Spinal cord (tissue), 10 donors: ENCODE measurements around the gene CRYBA1. TPM values are rescaled to one million over a fixed set of nuclear protein-coding genes. Genes with fewer than 3 reads are reported as not detected.
A peak's percentile ranks its signal among the peaks of the same experiment; 100 is the strongest.

Experiments
- DNase-seq, 6 donors: peaks; one replicate each; pipeline versions ENCODE4 v3.0.0 to v3.0.0-alpha.2; 2013 to 2015; ENCODE audit warnings: low spot score in 6 of 6, low read depth in 4 of 6
- H3K27ac ChIP-seq: one replicate; pipeline ENCODE4 v1.5.1; 2013; ENCODE audit warnings: low read depth, low read length, control low read depth
- H3K27me3 ChIP-seq: one replicate; pipeline ENCODE4 v1.6.1; 2013; ENCODE audit warnings: low read length; ENCODE audit not compliant: control insufficient read depth, insufficient read depth
- H3K36me3 ChIP-seq: one replicate; pipeline ENCODE4 v1.6.1; 2013; ENCODE audit warnings: low read length; ENCODE audit not compliant: control insufficient read depth, insufficient read depth
- H3K4me1 ChIP-seq: one replicate; pipeline ENCODE4 v1.6.1; 2013; ENCODE audit warnings: low read length; ENCODE audit not compliant: control insufficient read depth, insufficient read depth
- H3K4me3 ChIP-seq: one replicate; pipeline ENCODE4 v1.5.1; 2013; ENCODE audit warnings: low read depth, low read length, control low read depth
- H3K9me3 ChIP-seq: one replicate; pipeline ENCODE4 v1.6.1; 2013; ENCODE audit warnings: low read length; ENCODE audit not compliant: control insufficient read depth, insufficient read depth
- WGBS: methylation state at CpG from one replicate; pipeline ENCODE4 v1.1.5; 2013; ENCODE audit warnings: missing lambda C conversion rate; ENCODE audit not compliant: insufficient coverage; 5-methylcytosine and 5-hydroxymethylcytosine counted together
- polyA plus RNA-seq, 2 donors: library from polyadenylated mRNA; unstranded; fragments of 120-200 nt; gene quantifications; one replicate each; pipeline ENCODE4 v1.2.1, GENCODE V29; 2013; ENCODE audit not compliant: insufficient read length in 2 of 2
- total RNA-seq, 2 donors: library from RNA; depleted of rRNA in 1 of 2; stranded (reverse); fragments of 120-200 nt in 1 of 2; fragments of >200 nt in 1 of 2; gene quantifications; one replicate each; pipeline versions ENCODE4 v1.2.3 to v1.2.4, GENCODE V29; 2013 to 2014
- donor health status: healthy.

The CRYBA1 gene
- total and polyA plus RNA-seq, 4 donors: 0.26 TPM; not detected in 3

- Histone ChIP-seq H3K4me3 (peak overlapping the region; percentile 91), H3K36me3 (peaks cover 10% of the 10 kb centered on the region), H3K27me3 (no peaks in the 10 kb centered on the region), H3K4me1 (peaks cover 6% of the 10 kb centered on the region), H3K9me3 (no peaks in the 10 kb centered on the region), H3K27ac (peak overlapping the region; percentile 94)
- 0% methylated on average over 27 of the region's 54 CpGs for whole genome bisulfite sequencing
- peak in 2 of 6 donors; percentile 69 to 79 for DNase-seq
These were observed 46.6 kb downstream of the CRYBA1 start for GRCh38 chr17:29292992-29293889.

GRCh38 chr17:29293890-29294579, 47.4 kb downstream of the CRYBA1 start, which contains the start of gene NUFIP2:
NUFIP2 (minus strand) TSS chr17:29294148; CDS start chr17:29294059, 89 bp downstream.
- Histone ChIP-seq H3K9me3 (no peaks in the 10 kb centered on the region), H3K4me3 (peak within 1 kb of the TSS; percentile 91), H3K27ac (peak within 1 kb of the TSS; percentile 94), H3K27me3 (no peaks in the 10 kb centered on the region), H3K4me1 (peaks cover 6% of the 10 kb centered on the region), H3K36me3 (peaks cover 7% of the 10 kb centered on the region)
- peak; percentile 96 to 100 (median 98) for DNase-seq
- under 1% methylated on average over 26 of the region's 31 CpGs for WGBS

GRCh38 chr17:29294580-29294900, 47.9 kb downstream of the CRYBA1 start:
- Histone ChIP-seq H3K4me1 (peaks cover 3% of the 10 kb centered on the region), H3K27ac (peak overlapping the region; percentile 94), H3K36me3 (peaks cover 7% of the 10 kb centered on the region), H3K4me3 (peak overlapping the region; percentile 91), H3K27me3 (no peaks in the 10 kb centered on the region), H3K9me3 (no peaks in the 10 kb centered on the region)
- WGBS: no CpG with 5 or more reads among the region's 2 CpGs
- no peak for DNase-seq

GRCh38 chr17:29295420-29295819, 48.8 kb downstream of the CRYBA1 start:
- Histone ChIP-seq H3K9me3 (no peaks in the 10 kb centered on the region), H3K27ac (no peak overlapping the region), H3K36me3 (peaks cover 1% of the 10 kb centered on the region), H3K27me3 (no peaks in the 10 kb centered on the region), H3K4me3 (no peak overlapping the region), H3K4me1 (no peaks in the 10 kb centered on the region)
- WGBS: no CpG with 5 or more reads among the region's 3 CpGs
- DNase-seq: no peak

- no peak for DNase-seq
- 83% methylated on average over 1 of the region's 2 CpGs for WGBS
- H3K27me3 ChIP-seq: no peaks in the 10 kb centered on the region
- no peaks in the 10 kb centered on the region for H3K4me1 ChIP-seq
- H3K4me3 ChIP-seq: no peak overlapping the region
- no peak overlapping the region for H3K27ac ChIP-seq
- no peaks in the 10 kb centered on the region for H3K9me3 ChIP-seq
- H3K36me3 ChIP-seq: no peaks in the 10 kb centered on the region
These were observed 52.4 kb downstream of the CRYBA1 start for GRCh38 chr17:29299031-29299430.

GRCh38 chr17:29303386-29303785, 56.7 kb downstream of the CRYBA1 start:
- WGBS: no CpG with 5 or more reads among the region's 3 CpGs
- DNase-seq: no peak

More at GRCh38 chr17:29303386-29303785, 56.7 kb downstream of the CRYBA1 start:
- no peaks in the 10 kb centered on the region for H3K9me3 ChIP-seq
- no peaks in the 10 kb centered on the region for H3K4me1 ChIP-seq
- H3K36me3 ChIP-seq: no peaks in the 10 kb centered on the region
- H3K27me3 ChIP-seq: no peaks in the 10 kb centered on the region
- no peak overlapping the region for H3K4me3 ChIP-seq
- H3K27ac ChIP-seq: no peak overlapping the region

Other genes starting within 250 kb of the CRYBA1 start
- 10 to 100 TPM; 17.1 to 23.5 TPM for gene SEZ6, start 240.8 kb upstream of the CRYBA1 start, total RNA-seq
- 10 to 100 TPM; 86.8 to 91.6 TPM for gene SEZ6, start 240.8 kb upstream of the CRYBA1 start, polyA plus RNA-seq
- gene PIPOX, start 203.7 kb upstream of the CRYBA1 start, total RNA-seq: 1 to 10 TPM; 4.0 to 4.4 TPM
- gene PIPOX, start 203.7 kb upstream of the CRYBA1 start, polyA plus RNA-seq: 10 to 100 TPM in 1 of 2 donors, 1 to 10 TPM in 1; 9.4 to 10.2 TPM
- gene MYO18A, start 66.5 kb upstream of the CRYBA1 start, total RNA-seq: 10 to 100 TPM; 41.4 to 50.6 TPM
- gene MYO18A, start 66.5 kb upstream of the CRYBA1 start, polyA plus RNA-seq: 10 to 100 TPM; 68.3 to 75.9 TPM
- 10 to 100 TPM; 51.8 to 67.0 TPM for gene NUFIP2, start 47.3 kb downstream of the CRYBA1 start, total RNA-seq
- gene NUFIP2, start 47.3 kb downstream of the CRYBA1 start, polyA plus RNA-seq: 10 to 100 TPM; 25.0 to 36.9 TPM
- 100 to 1,000 TPM in 1 of 2 donors, 10 to 100 TPM in 1; 65.8 to 123 TPM for gene TAOK1, start 143.5 kb downstream of the CRYBA1 start, total RNA-seq
- 10 to 100 TPM; 38.7 to 72.8 TPM for gene TAOK1, start 143.5 kb downstream of the CRYBA1 start, polyA plus RNA-seq